Urinary bladder (tissue), 4 donors: ENCODE measurements around the gene ADARB2. TPM values are rescaled to one million over a fixed set of nuclear protein-coding genes. Genes with fewer than 3 reads are reported as not detected.
"Not testable (repeated sequence)": the region's sequence is repeated elsewhere in the genome, so short reads cannot be mapped to it uniquely, and the experiment has no call there.

Experiments used
- DNase-seq: peaks from one replicate; pipeline ENCODE4 v3.0.0-alpha.2; 2015; ENCODE audit errors: extremely low spot score
- H3K27ac ChIP-seq: one replicate; pipeline ENCODE4 v1.5.1; 2013; ENCODE audit warnings: low read depth, mild to moderate bottlenecking, moderate library complexity
- H3K36me3 ChIP-seq: one replicate; pipeline ENCODE4 v1.6.1; 2013; ENCODE audit warnings: mild to moderate bottlenecking, moderate library complexity; ENCODE audit not compliant: insufficient read depth
- H3K4me1 ChIP-seq: one replicate; pipeline ENCODE4 v1.6.1; 2013; ENCODE audit warnings: mild to moderate bottlenecking, moderate library complexity; ENCODE audit not compliant: insufficient read depth
- H3K4me3 ChIP-seq: one replicate; pipeline ENCODE4 v1.5.1; 2013; ENCODE audit warnings: low read depth, low read length
- WGBS: extraction: QIAGEN DNeasy Blood & Tissue Kit; methylation state at CpG from one replicate; pipeline ENCODE4 v1.1.7; 2013; 5-methylcytosine and 5-hydroxymethylcytosine counted together
- polyA plus RNA-seq: library from polyadenylated mRNA; stranded (reverse); fragments of 200-250 nt; gene quantifications from one replicate; pipeline ENCODE4 v1.2.3, GENCODE V29; 2013
- total RNA-seq: library from RNA; depleted of rRNA; stranded (reverse); fragments of >200 nt; gene quantifications from one replicate; pipeline ENCODE4 v1.2.3, GENCODE V29; 2014
- donor health status: healthy with polysubstance abuse.
- donor health status: healthy.

Gene ADARB2
- total and polyA plus RNA-seq, 2 donors = 0.26 to 1.0 TPM

GRCh38 chr10:1452777-1453176 is 284.5 kb downstream of the ADARB2 start:
- no peaks in the 10 kb centered on the region for H3K36me3 ChIP-seq
- H3K4me3 ChIP-seq = no peak overlapping the region
- no peak overlapping the region for H3K27ac ChIP-seq
- no peaks in the 10 kb centered on the region for H3K4me1 ChIP-seq
- 66% methylated on average over 8 of the region's 8 CpGs for WGBS
- DNase-seq = no peak

- no peak overlapping the region for H3K27ac ChIP-seq
- 86% methylated on average over 7 of the region's 7 CpGs for WGBS
Measured at GRCh38 chr10:1451941-1452340, 285.4 kb downstream of the ADARB2 start.

GRCh38 chr10:1451362-1451888 is 285.9 kb downstream of the ADARB2 start:
- no peaks in the 10 kb centered on the region for H3K36me3 ChIP-seq
- H3K27ac ChIP-seq = no peak overlapping the region
- 78% methylated on average over 4 of the region's 4 CpGs for WGBS
- H3K4me3 ChIP-seq = no peak overlapping the region
- DNase-seq = no peak
- H3K4me1 ChIP-seq = no peaks in the 10 kb centered on the region

More at GRCh38 chr10:1451941-1452340, 285.4 kb downstream of the ADARB2 start:
- Histone ChIP-seq H3K4me1 (no peaks in the 10 kb centered on the region), H3K36me3 (no peaks in the 10 kb centered on the region), H3K4me3 (no peak overlapping the region)
- DNase-seq = no peak

GRCh38 chr10:1449572-1450205 is 287.6 kb downstream of the ADARB2 start:
- Histone ChIP-seq H3K4me3 (no peak overlapping the region), H3K36me3 (no peaks in the 10 kb centered on the region), H3K4me1 (no peaks in the 10 kb centered on the region), H3K27ac (no peak overlapping the region)
- no peak for DNase-seq
- 61% methylated on average over 16 of the region's 16 CpGs for whole genome bisulfite sequencing

GRCh38 chr10:1449021-1449420 is 288.3 kb downstream of the ADARB2 start:
- Histone ChIP-seq H3K36me3 (no peaks in the 10 kb centered on the region), H3K4me3 (no peak overlapping the region), H3K4me1 (no peaks in the 10 kb centered on the region), H3K27ac (no peak overlapping the region)
- WGBS = 80% methylated on average over 7 of the region's 7 CpGs
- no peak for DNase-seq

- WGBS = 46% methylated on average over 4 of the region's 4 CpGs
- H3K4me3 ChIP-seq = no peak overlapping the region
- H3K4me1 ChIP-seq = no peaks in the 10 kb centered on the region
- H3K27ac ChIP-seq = no peak overlapping the region
- DNase-seq = no peak
- H3K36me3 ChIP-seq = no peaks in the 10 kb centered on the region
Measured at GRCh38 chr10:1448252-1448930, 288.9 kb downstream of the ADARB2 start.

- no peak for DNase-seq
- no peak overlapping the region for H3K4me3 ChIP-seq
- no peaks in the 10 kb centered on the region for H3K4me1 ChIP-seq
- WGBS = 96% methylated on average over 2 of the region's 2 CpGs
- H3K27ac ChIP-seq = no peak overlapping the region
- H3K36me3 ChIP-seq = no peaks in the 10 kb centered on the region
Measured at GRCh38 chr10:1444826-1445225, 292.5 kb downstream of the ADARB2 start.

- Histone ChIP-seq H3K4me3 (no peak overlapping the region), H3K36me3 (no peaks in the 10 kb centered on the region), H3K27ac (no peak overlapping the region), H3K4me1 (no peaks in the 10 kb centered on the region)
- no peak for DNase-seq
- WGBS = 68% methylated on average over 2 of the region's 2 CpGs
Measured at GRCh38 chr10:1440897-1441296, 296.4 kb downstream of the ADARB2 start.

- 56% methylated on average over 22 of the region's 22 CpGs for WGBS
- no peaks in the 10 kb centered on the region for H3K4me1 ChIP-seq
- DNase-seq = no peak
- no peaks in the 10 kb centered on the region for H3K36me3 ChIP-seq
- no peak overlapping the region for H3K4me3 ChIP-seq
- H3K27ac ChIP-seq = no peak overlapping the region
Measured at GRCh38 chr10:1434912-1435692, 302.2 kb downstream of the ADARB2 start.

- Histone ChIP-seq H3K4me1 (no peaks in the 10 kb centered on the region), H3K36me3 (no peaks in the 10 kb centered on the region), H3K4me3 (no peak overlapping the region), H3K27ac (no peak overlapping the region)
- DNase-seq = no peak
- WGBS = 75% methylated on average over 11 of the region's 11 CpGs
Measured at GRCh38 chr10:1434202-1434601, 303.1 kb downstream of the ADARB2 start.

- H3K4me1 ChIP-seq = no peaks in the 10 kb centered on the region
- DNase-seq = no peak
- H3K27ac ChIP-seq = no peak overlapping the region
- H3K36me3 ChIP-seq = no peaks in the 10 kb centered on the region
- H3K4me3 ChIP-seq = no peak overlapping the region
- 66% methylated on average over 3 of the region's 3 CpGs for WGBS
Measured at GRCh38 chr10:1432161-1432560, 305.2 kb downstream of the ADARB2 start.

GRCh38 chr10:1431229-1431628 is 306.1 kb downstream of the ADARB2 start:
- Histone ChIP-seq H3K36me3 (no peaks in the 10 kb centered on the region), H3K27ac (no peak overlapping the region), H3K4me3 (no peak overlapping the region), H3K4me1 (no peaks in the 10 kb centered on the region)
- no peak for DNase-seq
- WGBS = 94% methylated on average over 1 of the region's 1 CpG

- H3K4me1 ChIP-seq, H3K4me3 ChIP-seq, H3K36me3 ChIP-seq, H3K27ac ChIP-seq, DNase-seq: not testable (repeated sequence)
- 54% methylated on average over 3 of the region's 3 CpGs for WGBS
Measured at GRCh38 chr10:1427521-1428186, 309.7 kb downstream of the ADARB2 start.
